GM12878 (cell line): Measurements from ENCODE around the gene KRT6C. TPM values are rescaled to one million over a fixed set of nuclear protein-coding genes. Genes with fewer than 3 reads are reported as not detected.

Source experiments
- ATAC-seq: fragments of 200-7000 bp; cut with Tn5 transposase; 3 replicates; pipeline ENCODE4 v1.9.1; 2020; ENCODE audit warnings: mild to moderate bottlenecking, moderate library complexity
- BruUV-seq: library from RNA; stranded (reverse); fragments of 400-500 nt; replicated peaks from 2 replicates; lab custom pipeline; 2021; lab: Mats Ljungman, UMichigan
- CTCF ChIA-PET: fragments of 300-600 bp; sonication (Branson Sonifier 250); formaldehyde crosslinking; extraction: SDS; loops from one replicate; lab custom pipeline; 2021; ENCODE audit warnings: inconsistent platforms; lab: Yijun Ruan, JAX
- POLR2A ChIA-PET: fragments of 350-600 bp; formaldehyde crosslinking; extraction: SDS; loops from one replicate; lab custom pipeline; 2021; ENCODE audit warnings: inconsistent platforms; lab: Charles Lee
- RAD21 ChIA-PET: fragments of 300-600 bp; sonication (Branson Sonifier 250); formaldehyde crosslinking; loops from one replicate; lab custom pipeline; 2023; ENCODE audit warnings: antibody characterized with exemption; ENCODE audit not compliant: unreplicated experiment; lab: Charles Lee
- SMC1A ChIA-PET: fragments of 300-600 bp; sonication (Branson Sonifier 250); formaldehyde crosslinking; loops from one replicate; lab custom pipeline; 2023; ENCODE audit not compliant: unreplicated experiment, uncharacterized antibody; lab: Charles Lee
- DNase-seq: peaks from one replicate; pipeline ENCODE4 v3.0.0-alpha.2; 2011; ENCODE audit warnings: low read depth, low spot score
- FAIRE-seq: peaks from 3 replicates; lab custom pipeline; 2011; peaks lifted over from hg19 to GRCh38; lab: Jason Lieb, UNC
- H2AFZ ChIP-seq: 2 replicates; pipeline ENCODE4 v1.6.0; 2011; ENCODE audit warnings: low read depth, low read length, control low read depth; ENCODE audit not compliant: control insufficient read depth
- H3K27ac ChIP-seq: 2 replicates; pipeline ENCODE4 v1.5.1; 2011; ENCODE audit warnings: control low read depth; ENCODE audit not compliant: control insufficient read depth, insufficient read depth
- H3K27me3 ChIP-seq, 2 experiments: replicated peaks in 1 of 2; 2 replicates each; pipeline versions ENCODE4 v1.6.0 to v1.6.1; 2011; ENCODE audit warnings: low read length in 1 of 2; ENCODE audit not compliant: control insufficient read depth in 2 of 2, insufficient read depth in 2 of 2
- H3K36me3 ChIP-seq, 2 experiments: 2 replicates each; pipeline ENCODE4 v1.5.1; 2011; ENCODE audit warnings: low read length in 1 of 2; ENCODE audit not compliant: control insufficient read depth in 2 of 2, insufficient read depth in 2 of 2
- H3K4me1 ChIP-seq: 2 replicates; pipeline ENCODE4 v1.6.1; 2011; ENCODE audit warnings: mild to moderate bottlenecking, low read length, moderate library complexity, mixed read lengths; ENCODE audit not compliant: control insufficient read depth, insufficient read depth
- H3K4me2 ChIP-seq: 2 replicates; pipeline ENCODE4 v1.6.0; 2011; ENCODE audit warnings: control low read depth; ENCODE audit not compliant: control insufficient read depth, insufficient read depth
- H3K4me3 ChIP-seq: fragments of 200-600 bp; sonication (generic); 2 replicates; pipeline ENCODE4 v1.5.1; 2016
- H3K79me2 ChIP-seq: 2 replicates; pipeline ENCODE4 v1.6.0; 2011; ENCODE audit warnings: low read length; ENCODE audit not compliant: control insufficient read depth, insufficient read depth
- H3K9ac ChIP-seq: 2 replicates; pipeline ENCODE4 v1.8.0; 2011; ENCODE audit warnings: low read length, control low read depth, mixed read lengths; ENCODE audit not compliant: control insufficient read depth, insufficient read depth
- H3K9me3 ChIP-seq: replicated peaks from 3 replicates; pipeline ENCODE4 v1.5.1; 2011; ENCODE audit warnings: mild to moderate bottlenecking, low read length; ENCODE audit not compliant: control insufficient read depth, insufficient read depth
- H4K20me1 ChIP-seq: 2 replicates; pipeline ENCODE4 v1.6.0; 2011; ENCODE audit not compliant: control insufficient read depth, insufficient read depth
- BRCA1 ChIP-seq: IDR thresholded peaks from 2 replicates; pipeline ENCODE4 v1.6.1; 2011; ENCODE audit warnings: low read depth, low read length, improper control_type of control experiment
- CREB1 ChIP-seq: IDR thresholded peaks from 2 replicates; pipeline ENCODE4 v1.6.1; 2012; ENCODE audit warnings: low read depth, mild to moderate bottlenecking, inconsistent platforms
- HCFC1 ChIP-seq: fragments of 150-350 bp; IDR thresholded peaks from 2 replicates; pipeline ENCODE4 v1.6.1; 2014; ENCODE audit warnings: low read length
- KLF5 ChIP-seq: fragments of 450-650 bp; IDR thresholded peaks from 2 replicates; pipeline ENCODE4 v1.6.1; 2014; ENCODE audit warnings: mild to moderate bottlenecking; ENCODE audit not compliant: partially characterized antibody
- MEF2B ChIP-seq: fragments of 450-650 bp; IDR thresholded peaks from 2 replicates; pipeline ENCODE4 v1.6.1; 2018; ENCODE audit warnings: mild to moderate bottlenecking, moderate library complexity; ENCODE audit not compliant: partially characterized antibody, poor library complexity, severe bottlenecking
- MXI1 ChIP-seq: fragments of 150-350 bp; IDR thresholded peaks from 2 replicates; pipeline ENCODE4 v1.6.1; 2011; ENCODE audit warnings: low read depth, mild to moderate bottlenecking, inconsistent platforms, low read length, improper control_type of control experiment
- NRF1 ChIP-seq: conservative IDR thresholded peaks from 2 replicates; pipeline ENCODE4 v1.6.1; 2011; ENCODE audit warnings: mild to moderate bottlenecking, low read depth, low read length, improper control_type of control experiment
- POLR2AphosphoS2 ChIP-seq: IDR thresholded peaks from 2 replicates; pipeline ENCODE4 v1.6.1; 2011; ENCODE audit warnings: low read depth, mild to moderate bottlenecking, low read length, improper control_type of control experiment, moderate library complexity
- RAD51 ChIP-seq: fragments of 450-650 bp; IDR thresholded peaks from 2 replicates; pipeline ENCODE4 v1.6.1; 2016; ENCODE audit warnings: moderate library complexity, mild to moderate bottlenecking, inconsistent platforms
- RBBP5 ChIP-seq: fragments of 200-600 bp; sonication (generic); conservative IDR thresholded peaks from 2 replicates; pipeline ENCODE4 v1.6.1; 2016
- RELA ChIP-seq: fragments of 450-650 bp; IDR thresholded peaks from 2 replicates; pipeline ENCODE4 v1.8.0; 2014; ENCODE audit warnings: borderline replicate concordance; ENCODE audit not compliant: partially characterized antibody
- WGBS: methylation state at CpG from one replicate; pipeline ENCODE4 v1.1.6; 2016; ENCODE audit warnings: low lambda C conversion rate; ENCODE audit not compliant: insufficient replicate concordance, insufficient coverage; ENCODE audit errors: missing lambda C conversion rate; 5-methylcytosine and 5-hydroxymethylcytosine counted together
- in situ Hi-C: fragments of 300-500 bp; cut with MboI; formaldehyde crosslinking; loops from 9 replicates; pipeline ENCODE4 v1.14.3; 2018; ENCODE audit warnings: mixed read lengths
- intact Hi-C: fragments of 100-400 bp; cut with micrococcal nuclease; formaldehyde crosslinking; loops from one replicate; pipeline ENCODE4 v1.14.2; 2022; ENCODE audit not compliant: unreplicated experiment
- polyA plus RNA-seq, 11 experiments: library from polyadenylated mRNA; depleted of rRNA in 4 of 11; unstranded in 6 of 11; stranded (reverse) in 5 of 11; fragments of >200 nt; fragmentation: Nextera tagmentation in 4 of 11; fragmentation: Illumina TruSeq in 1 of 11; extraction: Ambion mirVana in 4 of 11; extraction: Trizol in 1 of 11; gene quantifications; 1 replicate in 1 of 11; 2 replicates in 10 of 11; pipeline versions ENCODE4 v1.2.1 to v1.2.3, GENCODE V29; 2011 to 2016; ENCODE audit warnings: inconsistent platforms in 2 of 11, missing spikeins in 2 of 11, low read depth in 1 of 11
- total RNA-seq, 4 experiments: library from RNA; depleted of rRNA in 3 of 4; stranded (reverse); fragments of >200 nt in 3 of 4; fragmentation: Illumina TruSeq in 1 of 4; extraction: Trizol in 1 of 4; gene quantifications; 2 replicates each; pipeline versions ENCODE4 v1.2.1 to v1.2.3, GENCODE V29; 2013 to 2021
- TF ChIP-seq, protein P1 (sequence below): fragments of 450-650 bp; IDR thresholded peaks from 2 replicates; pipeline ENCODE4 v1.6.1; 2017; ENCODE audit warnings: mild to moderate bottlenecking, moderate library complexity
- TF ChIP-seq, protein P2 (sequence below): fragments of 450-650 bp; IDR thresholded peaks from 2 replicates; pipeline ENCODE4 v1.6.1; 2018; ENCODE audit warnings: mild to moderate bottlenecking, low read depth, moderate library complexity; ENCODE audit not compliant: partially characterized antibody
- TF ChIP-seq, protein P3 (sequence below): IDR thresholded peaks from 2 replicates; pipeline ENCODE4 v1.6.1; 2012; ENCODE audit warnings: mild to moderate bottlenecking, low read depth, low read length

Gene KRT6C
- total and polyA plus RNA-seq, 10 of the 15 experiments (the other 5 are each of a cell fraction or from before 2014, with no cell fraction given) = not detected

DNA sequence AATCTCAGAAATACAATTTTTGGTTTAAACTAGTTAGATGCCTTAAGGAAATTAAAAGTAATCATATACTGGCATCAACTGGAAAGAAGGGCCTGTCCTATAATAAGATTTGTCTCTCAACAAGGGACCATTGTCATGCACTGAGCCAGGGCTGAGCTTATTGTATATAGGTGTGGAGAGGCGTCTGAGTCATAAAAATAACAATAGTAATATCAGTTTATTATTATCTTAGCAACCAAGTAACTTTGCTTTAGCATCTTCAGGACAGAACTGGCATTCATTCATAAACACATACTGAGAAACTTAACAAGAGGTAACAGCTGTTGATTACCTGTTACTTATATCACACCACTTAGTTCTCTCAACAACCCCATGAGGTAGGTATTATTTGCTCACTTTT lies 46.5 kb downstream of the KRT6C start (continued):
- TF ChIP-seq, protein P1, sequence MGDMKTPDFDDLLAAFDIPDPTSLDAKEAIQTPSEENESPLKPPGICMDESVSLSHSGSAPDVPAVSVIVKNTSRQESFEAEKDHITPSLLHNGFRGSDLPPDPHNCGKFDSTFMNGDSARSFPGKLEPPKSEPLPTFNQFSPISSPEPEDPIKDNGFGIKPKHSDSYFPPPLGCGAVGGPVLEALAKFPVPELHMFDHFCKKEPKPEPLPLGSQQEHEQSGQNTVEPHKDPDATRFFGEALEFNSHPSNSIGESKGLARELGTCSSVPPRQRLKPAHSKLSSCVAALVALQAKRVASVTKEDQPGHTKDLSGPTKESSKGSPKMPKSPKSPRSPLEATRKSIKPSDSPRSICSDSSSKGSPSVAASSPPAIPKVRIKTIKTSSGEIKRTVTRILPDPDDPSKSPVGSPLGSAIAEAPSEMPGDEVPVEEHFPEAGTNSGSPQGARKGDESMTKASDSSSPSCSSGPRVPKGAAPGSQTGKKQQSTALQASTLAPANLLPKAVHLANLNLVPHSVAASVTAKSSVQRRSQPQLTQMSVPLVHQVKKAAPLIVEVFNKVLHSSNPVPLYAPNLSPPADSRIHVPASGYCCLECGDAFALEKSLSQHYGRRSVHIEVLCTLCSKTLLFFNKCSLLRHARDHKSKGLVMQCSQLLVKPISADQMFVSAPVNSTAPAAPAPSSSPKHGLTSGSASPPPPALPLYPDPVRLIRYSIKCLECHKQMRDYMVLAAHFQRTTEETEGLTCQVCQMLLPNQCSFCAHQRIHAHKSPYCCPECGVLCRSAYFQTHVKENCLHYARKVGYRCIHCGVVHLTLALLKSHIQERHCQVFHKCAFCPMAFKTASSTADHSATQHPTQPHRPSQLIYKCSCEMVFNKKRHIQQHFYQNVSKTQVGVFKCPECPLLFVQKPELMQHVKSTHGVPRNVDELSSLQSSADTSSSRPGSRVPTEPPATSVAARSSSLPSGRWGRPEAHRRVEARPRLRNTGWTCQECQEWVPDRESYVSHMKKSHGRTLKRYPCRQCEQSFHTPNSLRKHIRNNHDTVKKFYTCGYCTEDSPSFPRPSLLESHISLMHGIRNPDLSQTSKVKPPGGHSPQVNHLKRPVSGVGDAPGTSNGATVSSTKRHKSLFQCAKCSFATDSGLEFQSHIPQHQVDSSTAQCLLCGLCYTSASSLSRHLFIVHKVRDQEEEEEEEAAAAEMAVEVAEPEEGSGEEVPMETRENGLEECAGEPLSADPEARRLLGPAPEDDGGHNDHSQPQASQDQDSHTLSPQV = no peak
- TF ChIP-seq POLR2AphosphoS2 (no peak), BRCA1 (no peak), RBBP5 (no peak)
- TF ChIP-seq, protein P2, sequence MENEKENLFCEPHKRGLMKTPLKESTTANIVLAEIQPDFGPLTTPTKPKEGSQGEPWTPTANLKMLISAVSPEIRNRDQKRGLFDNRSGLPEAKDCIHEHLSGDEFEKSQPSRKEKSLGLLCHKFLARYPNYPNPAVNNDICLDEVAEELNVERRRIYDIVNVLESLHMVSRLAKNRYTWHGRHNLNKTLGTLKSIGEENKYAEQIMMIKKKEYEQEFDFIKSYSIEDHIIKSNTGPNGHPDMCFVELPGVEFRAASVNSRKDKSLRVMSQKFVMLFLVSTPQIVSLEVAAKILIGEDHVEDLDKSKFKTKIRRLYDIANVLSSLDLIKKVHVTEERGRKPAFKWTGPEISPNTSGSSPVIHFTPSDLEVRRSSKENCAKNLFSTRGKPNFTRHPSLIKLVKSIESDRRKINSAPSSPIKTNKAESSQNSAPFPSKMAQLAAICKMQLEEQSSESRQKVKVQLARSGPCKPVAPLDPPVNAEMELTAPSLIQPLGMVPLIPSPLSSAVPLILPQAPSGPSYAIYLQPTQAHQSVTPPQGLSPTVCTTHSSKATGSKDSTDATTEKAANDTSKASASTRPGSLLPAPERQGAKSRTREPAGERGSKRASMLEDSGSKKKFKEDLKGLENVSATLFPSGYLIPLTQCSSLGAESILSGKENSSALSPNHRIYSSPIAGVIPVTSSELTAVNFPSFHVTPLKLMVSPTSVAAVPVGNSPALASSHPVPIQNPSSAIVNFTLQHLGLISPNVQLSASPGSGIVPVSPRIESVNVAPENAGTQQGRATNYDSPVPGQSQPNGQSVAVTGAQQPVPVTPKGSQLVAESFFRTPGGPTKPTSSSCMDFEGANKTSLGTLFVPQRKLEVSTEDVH = no peak

DNA sequence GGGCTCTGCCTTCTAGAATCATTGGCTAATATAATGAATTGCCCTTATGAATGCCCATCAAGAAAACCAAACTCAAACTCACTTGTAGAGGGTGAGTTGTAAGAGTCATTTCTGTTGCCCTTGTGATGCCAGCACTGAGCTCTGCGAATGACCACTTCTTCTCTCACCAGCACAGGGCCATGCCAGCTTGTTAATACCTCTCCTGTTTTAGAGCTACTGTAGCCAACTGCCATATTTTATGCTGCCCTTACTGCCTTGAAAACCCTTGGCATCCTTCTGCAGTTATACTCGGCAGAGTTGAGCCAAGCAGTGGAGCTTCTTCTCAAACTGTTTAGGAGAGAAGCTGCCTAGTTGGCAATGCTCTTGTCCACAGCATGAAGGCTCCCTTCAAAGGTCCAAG lies 47.6 kb downstream of the KRT6C start:
- Histone ChIP-seq H3K4me3 (no peak overlapping the region), H3K4me2 (no peak overlapping the region), H3K27me3 (peaks cover 2 to 4% of the 10 kb centered on the region in 2 experiments; a peak in 3 of 4 replicates), H4K20me1 (no peaks in the 10 kb centered on the region), H2AFZ (no peak overlapping the region), H3K9ac (no peak overlapping the region), H3K4me1 (no peaks in the 10 kb centered on the region), H3K79me2 (no peaks in the 10 kb centered on the region), H3K27ac (no peak overlapping the region), H3K9me3 (no peaks in the 10 kb centered on the region), H3K36me3 (no peaks in the 10 kb centered on the region)
- ChIA-PET POLR2A (no interaction called here), RAD21 (no interaction called here), CTCF (no interaction called here), SMC1A (no interaction called here)
- FAIRE-seq = no peak
- intact Hi-C loops = no loop called here
- whole genome bisulfite sequencing = 4% methylated on average over 2 of the region's 2 CpGs
- DNase-seq = no peak
- in situ Hi-C loops = no loop called here
- no TSS peak for BruUV-seq
- ATAC-seq = no peak
- TF ChIP-seq HCFC1 (no peak), CREB1 (no peak), KLF5 (no peak), MXI1 (no peak), RBBP5 (no peak), RELA (no peak), NRF1 (no peak), RAD51 (no peak), MEF2B (no peak)
- TF ChIP-seq, protein P3, sequence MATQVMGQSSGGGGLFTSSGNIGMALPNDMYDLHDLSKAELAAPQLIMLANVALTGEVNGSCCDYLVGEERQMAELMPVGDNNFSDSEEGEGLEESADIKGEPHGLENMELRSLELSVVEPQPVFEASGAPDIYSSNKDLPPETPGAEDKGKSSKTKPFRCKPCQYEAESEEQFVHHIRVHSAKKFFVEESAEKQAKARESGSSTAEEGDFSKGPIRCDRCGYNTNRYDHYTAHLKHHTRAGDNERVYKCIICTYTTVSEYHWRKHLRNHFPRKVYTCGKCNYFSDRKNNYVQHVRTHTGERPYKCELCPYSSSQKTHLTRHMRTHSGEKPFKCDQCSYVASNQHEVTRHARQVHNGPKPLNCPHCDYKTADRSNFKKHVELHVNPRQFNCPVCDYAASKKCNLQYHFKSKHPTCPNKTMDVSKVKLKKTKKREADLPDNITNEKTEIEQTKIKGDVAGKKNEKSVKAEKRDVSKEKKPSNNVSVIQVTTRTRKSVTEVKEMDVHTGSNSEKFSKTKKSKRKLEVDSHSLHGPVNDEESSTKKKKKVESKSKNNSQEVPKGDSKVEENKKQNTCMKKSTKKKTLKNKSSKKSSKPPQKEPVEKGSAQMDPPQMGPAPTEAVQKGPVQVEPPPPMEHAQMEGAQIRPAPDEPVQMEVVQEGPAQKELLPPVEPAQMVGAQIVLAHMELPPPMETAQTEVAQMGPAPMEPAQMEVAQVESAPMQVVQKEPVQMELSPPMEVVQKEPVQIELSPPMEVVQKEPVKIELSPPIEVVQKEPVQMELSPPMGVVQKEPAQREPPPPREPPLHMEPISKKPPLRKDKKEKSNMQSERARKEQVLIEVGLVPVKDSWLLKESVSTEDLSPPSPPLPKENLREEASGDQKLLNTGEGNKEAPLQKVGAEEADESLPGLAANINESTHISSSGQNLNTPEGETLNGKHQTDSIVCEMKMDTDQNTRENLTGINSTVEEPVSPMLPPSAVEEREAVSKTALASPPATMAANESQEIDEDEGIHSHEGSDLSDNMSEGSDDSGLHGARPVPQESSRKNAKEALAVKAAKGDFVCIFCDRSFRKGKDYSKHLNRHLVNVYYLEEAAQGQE = no peak
